GM12878 (cell line): Measurements from ENCODE around the gene B9D1. TPM values are rescaled to one million over a fixed set of nuclear protein-coding genes. Genes with fewer than 3 reads are reported as not detected.
A peak's percentile ranks its signal among the peaks of the same experiment; 100 is the strongest.

Source experiments
- CBX3 ChIP-seq: fragments of 200-600 bp; sonication (generic); IDR thresholded peaks from 2 replicates; pipeline ENCODE4 v1.6.1; 2016; ENCODE audit warnings: low read depth, borderline replicate concordance
- CHD1 ChIP-seq: IDR thresholded peaks from 2 replicates; pipeline ENCODE4 v1.6.1; 2012; ENCODE audit warnings: low read depth, low read length, improper control_type of control experiment
- CREB1 ChIP-seq: IDR thresholded peaks from 2 replicates; pipeline ENCODE4 v1.6.1; 2012; ENCODE audit warnings: low read depth, mild to moderate bottlenecking, inconsistent platforms
- GABPA ChIP-seq: IDR thresholded peaks from 2 replicates; pipeline ENCODE4 v1.6.1; 2014; ENCODE audit warnings: antibody characterized with exemption, low read depth, mild to moderate bottlenecking, inconsistent platforms
- HCFC1 ChIP-seq: fragments of 150-350 bp; IDR thresholded peaks from 2 replicates; pipeline ENCODE4 v1.6.1; 2014; ENCODE audit warnings: low read length
- HDAC6 ChIP-seq: fragments of 200-600 bp; sonication (generic); IDR thresholded peaks from one replicate; pipeline ENCODE4 v1.8.0; 2017; ENCODE audit warnings: antibody characterized with exemption; ENCODE audit not compliant: unreplicated experiment
- HDGF ChIP-seq: fragments of 450-650 bp; IDR thresholded peaks from 2 replicates; pipeline ENCODE4 v1.6.1; 2016; ENCODE audit warnings: antibody characterized with exemption
- MTA3 ChIP-seq: IDR thresholded peaks from 2 replicates; pipeline ENCODE4 v1.6.1; 2012; ENCODE audit warnings: low read length, inconsistent platforms, borderline replicate concordance
- NRF1 ChIP-seq: conservative IDR thresholded peaks from 2 replicates; pipeline ENCODE4 v1.6.1; 2011; ENCODE audit warnings: mild to moderate bottlenecking, low read depth, low read length, improper control_type of control experiment
- RBBP5 ChIP-seq: fragments of 200-600 bp; sonication (generic); conservative IDR thresholded peaks from 2 replicates; pipeline ENCODE4 v1.6.1; 2016
- RUNX3 ChIP-seq: IDR thresholded peaks from 2 replicates; pipeline ENCODE4 v1.6.1; 2012; ENCODE audit warnings: low read length, inconsistent platforms
- SMAD5 ChIP-seq: IDR thresholded peaks from 2 replicates; pipeline ENCODE4 v1.6.1; 2016; ENCODE audit warnings: antibody characterized with exemption, low read depth
- TCF7 ChIP-seq: IDR thresholded peaks from 2 replicates; pipeline ENCODE4 v1.6.1; 2014; ENCODE audit warnings: antibody characterized with exemption, borderline replicate concordance
- ZNF217 ChIP-seq: fragments of 450-650 bp; IDR thresholded peaks from 2 replicates; pipeline ENCODE4 v1.6.1; 2017; ENCODE audit warnings: antibody characterized with exemption, mild to moderate bottlenecking
- polyA plus RNA-seq, 11 experiments: library from polyadenylated mRNA; depleted of rRNA in 4 of 11; unstranded in 6 of 11; stranded (reverse) in 5 of 11; fragments of >200 nt; fragmentation: Nextera tagmentation in 4 of 11; fragmentation: Illumina TruSeq in 1 of 11; extraction: Ambion mirVana in 4 of 11; extraction: Trizol in 1 of 11; gene quantifications; 1 replicate in 1 of 11; 2 replicates in 10 of 11; pipeline versions ENCODE4 v1.2.1 to v1.2.3, GENCODE V29; 2011 to 2016; ENCODE audit warnings: inconsistent platforms in 2 of 11, missing spikeins in 2 of 11, low read depth in 1 of 11
- total RNA-seq, 4 experiments: library from RNA; depleted of rRNA in 3 of 4; stranded (reverse); fragments of >200 nt in 3 of 4; fragmentation: Illumina TruSeq in 1 of 4; extraction: Trizol in 1 of 4; gene quantifications; 2 replicates each; pipeline versions ENCODE4 v1.2.1 to v1.2.3, GENCODE V29; 2013 to 2021
- TF ChIP-seq, protein P1 (sequence below): fragments of 150-350 bp; IDR thresholded peaks from 2 replicates; pipeline ENCODE4 v1.6.1; 2016; ENCODE audit warnings: low read depth, low read length
- TF ChIP-seq, protein P2 (sequence below): fragments of 450-650 bp; IDR thresholded peaks from 2 replicates; pipeline ENCODE4 v1.6.1; 2014; ENCODE audit warnings: mild to moderate bottlenecking
- TF ChIP-seq, protein P3 (sequence below): IDR thresholded peaks from 2 replicates; pipeline ENCODE4 v1.6.1; 2012; ENCODE audit warnings: mild to moderate bottlenecking, low read depth, low read length
- TF ChIP-seq, protein P4 (sequence below): fragments of 450-650 bp; formaldehyde crosslinking; IDR thresholded peaks from 2 replicates; pipeline ENCODE4 v1.4.0; 2020; ENCODE audit warnings: mild to moderate bottlenecking, moderate library complexity

Gene B9D1
- total and polyA plus RNA-seq, 10 of the 15 experiments (the other 5 are each of a cell fraction or from before 2014, with no cell fraction given) = 5.9 to 18.3 (median 9.8) TPM

DNA sequence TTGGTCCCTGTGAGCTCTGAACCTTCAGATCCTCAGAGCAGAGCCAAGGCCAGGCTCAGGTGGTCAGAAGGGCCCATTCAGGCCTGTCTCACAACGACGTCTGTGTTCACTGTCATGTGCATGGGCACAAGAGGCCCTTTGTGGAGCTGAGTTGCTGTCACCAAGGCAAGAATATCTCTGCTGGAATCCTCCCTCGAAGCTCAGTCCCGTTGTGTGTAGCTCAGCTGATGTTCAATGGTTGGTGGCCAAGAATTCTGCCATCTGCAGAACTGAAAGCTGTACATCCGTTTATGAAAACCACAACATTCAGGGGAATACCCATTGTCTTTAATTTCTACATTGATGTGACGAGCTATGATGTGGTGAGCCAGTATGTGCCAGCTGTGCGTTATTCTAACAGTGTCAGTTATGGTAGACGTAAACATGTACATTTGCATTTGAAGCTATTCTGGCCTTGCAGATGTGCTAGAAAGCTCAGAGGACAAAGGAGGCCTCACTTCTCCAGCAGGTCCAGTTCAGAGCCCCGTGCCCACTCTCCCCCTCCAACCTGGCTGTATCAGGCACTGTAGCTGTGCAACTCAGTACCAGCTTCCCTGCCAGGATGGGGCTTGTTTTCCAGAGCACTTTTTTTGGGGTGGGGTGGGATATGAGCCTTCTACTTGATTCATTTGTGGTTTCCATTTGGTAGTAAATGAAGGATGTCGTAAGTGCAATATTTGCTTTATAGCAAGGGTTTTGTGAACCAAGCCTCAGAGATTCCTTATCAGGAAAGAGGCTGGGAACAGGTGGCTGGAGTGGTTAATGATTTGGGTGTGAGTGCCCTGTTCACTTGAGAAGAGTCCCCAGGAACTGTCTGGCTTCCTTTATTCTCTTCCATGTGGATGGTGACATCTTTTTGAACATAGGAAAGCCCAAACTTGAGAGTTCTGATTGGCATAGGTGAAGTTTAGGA is 56.1 kb downstream of the B9D1 start (continued):
- TF ChIP-seq CBX3 = no peak
- no peak for TF ChIP-seq GABPA
- no peak for TF ChIP-seq SMAD5
- no peak for TF ChIP-seq ZNF217
- no peak for TF ChIP-seq CHD1
- TF ChIP-seq, protein P1, sequence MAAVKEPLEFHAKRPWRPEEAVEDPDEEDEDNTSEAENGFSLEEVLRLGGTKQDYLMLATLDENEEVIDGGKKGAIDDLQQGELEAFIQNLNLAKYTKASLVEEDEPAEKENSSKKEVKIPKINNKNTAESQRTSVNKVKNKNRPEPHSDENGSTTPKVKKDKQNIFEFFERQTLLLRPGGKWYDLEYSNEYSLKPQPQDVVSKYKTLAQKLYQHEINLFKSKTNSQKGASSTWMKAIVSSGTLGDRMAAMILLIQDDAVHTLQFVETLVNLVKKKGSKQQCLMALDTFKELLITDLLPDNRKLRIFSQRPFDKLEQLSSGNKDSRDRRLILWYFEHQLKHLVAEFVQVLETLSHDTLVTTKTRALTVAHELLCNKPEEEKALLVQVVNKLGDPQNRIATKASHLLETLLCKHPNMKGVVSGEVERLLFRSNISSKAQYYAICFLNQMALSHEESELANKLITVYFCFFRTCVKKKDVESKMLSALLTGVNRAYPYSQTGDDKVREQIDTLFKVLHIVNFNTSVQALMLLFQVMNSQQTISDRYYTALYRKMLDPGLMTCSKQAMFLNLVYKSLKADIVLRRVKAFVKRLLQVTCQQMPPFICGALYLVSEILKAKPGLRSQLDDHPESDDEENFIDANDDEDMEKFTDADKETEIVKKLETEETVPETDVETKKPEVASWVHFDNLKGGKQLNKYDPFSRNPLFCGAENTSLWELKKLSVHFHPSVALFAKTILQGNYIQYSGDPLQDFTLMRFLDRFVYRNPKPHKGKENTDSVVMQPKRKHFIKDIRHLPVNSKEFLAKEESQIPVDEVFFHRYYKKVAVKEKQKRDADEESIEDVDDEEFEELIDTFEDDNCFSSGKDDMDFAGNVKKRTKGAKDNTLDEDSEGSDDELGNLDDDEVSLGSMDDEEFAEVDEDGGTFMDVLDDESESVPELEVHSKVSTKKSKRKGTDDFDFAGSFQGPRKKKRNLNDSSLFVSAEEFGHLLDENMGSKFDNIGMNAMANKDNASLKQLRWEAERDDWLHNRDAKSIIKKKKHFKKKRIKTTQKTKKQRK = no peak
- TF ChIP-seq, protein P2, sequence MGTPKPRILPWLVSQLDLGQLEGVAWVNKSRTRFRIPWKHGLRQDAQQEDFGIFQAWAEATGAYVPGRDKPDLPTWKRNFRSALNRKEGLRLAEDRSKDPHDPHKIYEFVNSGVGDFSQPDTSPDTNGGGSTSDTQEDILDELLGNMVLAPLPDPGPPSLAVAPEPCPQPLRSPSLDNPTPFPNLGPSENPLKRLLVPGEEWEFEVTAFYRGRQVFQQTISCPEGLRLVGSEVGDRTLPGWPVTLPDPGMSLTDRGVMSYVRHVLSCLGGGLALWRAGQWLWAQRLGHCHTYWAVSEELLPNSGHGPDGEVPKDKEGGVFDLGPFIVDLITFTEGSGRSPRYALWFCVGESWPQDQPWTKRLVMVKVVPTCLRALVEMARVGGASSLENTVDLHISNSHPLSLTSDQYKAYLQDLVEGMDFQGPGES = no peak
- no peak for TF ChIP-seq HDGF
- TF ChIP-seq NRF1 = no peak
- TF ChIP-seq HCFC1 = no peak
- TF ChIP-seq, protein P3, sequence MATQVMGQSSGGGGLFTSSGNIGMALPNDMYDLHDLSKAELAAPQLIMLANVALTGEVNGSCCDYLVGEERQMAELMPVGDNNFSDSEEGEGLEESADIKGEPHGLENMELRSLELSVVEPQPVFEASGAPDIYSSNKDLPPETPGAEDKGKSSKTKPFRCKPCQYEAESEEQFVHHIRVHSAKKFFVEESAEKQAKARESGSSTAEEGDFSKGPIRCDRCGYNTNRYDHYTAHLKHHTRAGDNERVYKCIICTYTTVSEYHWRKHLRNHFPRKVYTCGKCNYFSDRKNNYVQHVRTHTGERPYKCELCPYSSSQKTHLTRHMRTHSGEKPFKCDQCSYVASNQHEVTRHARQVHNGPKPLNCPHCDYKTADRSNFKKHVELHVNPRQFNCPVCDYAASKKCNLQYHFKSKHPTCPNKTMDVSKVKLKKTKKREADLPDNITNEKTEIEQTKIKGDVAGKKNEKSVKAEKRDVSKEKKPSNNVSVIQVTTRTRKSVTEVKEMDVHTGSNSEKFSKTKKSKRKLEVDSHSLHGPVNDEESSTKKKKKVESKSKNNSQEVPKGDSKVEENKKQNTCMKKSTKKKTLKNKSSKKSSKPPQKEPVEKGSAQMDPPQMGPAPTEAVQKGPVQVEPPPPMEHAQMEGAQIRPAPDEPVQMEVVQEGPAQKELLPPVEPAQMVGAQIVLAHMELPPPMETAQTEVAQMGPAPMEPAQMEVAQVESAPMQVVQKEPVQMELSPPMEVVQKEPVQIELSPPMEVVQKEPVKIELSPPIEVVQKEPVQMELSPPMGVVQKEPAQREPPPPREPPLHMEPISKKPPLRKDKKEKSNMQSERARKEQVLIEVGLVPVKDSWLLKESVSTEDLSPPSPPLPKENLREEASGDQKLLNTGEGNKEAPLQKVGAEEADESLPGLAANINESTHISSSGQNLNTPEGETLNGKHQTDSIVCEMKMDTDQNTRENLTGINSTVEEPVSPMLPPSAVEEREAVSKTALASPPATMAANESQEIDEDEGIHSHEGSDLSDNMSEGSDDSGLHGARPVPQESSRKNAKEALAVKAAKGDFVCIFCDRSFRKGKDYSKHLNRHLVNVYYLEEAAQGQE = no peak
- peak; percentile 97 for TF ChIP-seq RUNX3
- TF ChIP-seq CREB1 = peak; percentile 95
- TF ChIP-seq TCF7 = peak; percentile 73; the same call in 1 of the 2 replicates
- TF ChIP-seq, protein P4, sequence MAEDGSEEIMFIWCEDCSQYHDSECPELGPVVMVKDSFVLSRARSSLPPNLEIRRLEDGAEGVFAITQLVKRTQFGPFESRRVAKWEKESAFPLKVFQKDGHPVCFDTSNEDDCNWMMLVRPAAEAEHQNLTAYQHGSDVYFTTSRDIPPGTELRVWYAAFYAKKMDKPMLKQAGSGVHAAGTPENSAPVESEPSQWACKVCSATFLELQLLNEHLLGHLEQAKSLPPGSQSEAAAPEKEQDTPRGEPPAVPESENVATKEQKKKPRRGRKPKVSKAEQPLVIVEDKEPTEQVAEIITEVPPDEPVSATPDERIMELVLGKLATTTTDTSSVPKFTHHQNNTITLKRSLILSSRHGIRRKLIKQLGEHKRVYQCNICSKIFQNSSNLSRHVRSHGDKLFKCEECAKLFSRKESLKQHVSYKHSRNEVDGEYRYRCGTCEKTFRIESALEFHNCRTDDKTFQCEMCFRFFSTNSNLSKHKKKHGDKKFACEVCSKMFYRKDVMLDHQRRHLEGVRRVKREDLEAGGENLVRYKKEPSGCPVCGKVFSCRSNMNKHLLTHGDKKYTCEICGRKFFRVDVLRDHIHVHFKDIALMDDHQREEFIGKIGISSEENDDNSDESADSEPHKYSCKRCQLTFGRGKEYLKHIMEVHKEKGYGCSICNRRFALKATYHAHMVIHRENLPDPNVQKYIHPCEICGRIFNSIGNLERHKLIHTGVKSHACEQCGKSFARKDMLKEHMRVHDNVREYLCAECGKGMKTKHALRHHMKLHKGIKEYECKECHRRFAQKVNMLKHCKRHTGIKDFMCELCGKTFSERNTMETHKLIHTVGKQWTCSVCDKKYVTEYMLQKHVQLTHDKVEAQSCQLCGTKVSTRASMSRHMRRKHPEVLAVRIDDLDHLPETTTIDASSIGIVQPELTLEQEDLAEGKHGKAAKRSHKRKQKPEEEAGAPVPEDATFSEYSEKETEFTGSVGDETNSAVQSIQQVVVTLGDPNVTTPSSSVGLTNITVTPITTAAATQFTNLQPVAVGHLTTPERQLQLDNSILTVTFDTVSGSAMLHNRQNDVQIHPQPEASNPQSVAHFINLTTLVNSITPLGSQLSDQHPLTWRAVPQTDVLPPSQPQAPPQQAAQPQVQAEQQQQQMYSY (CRISPR knock-in tag) = no peak
- no peak for TF ChIP-seq RBBP5
- TF ChIP-seq MTA3 = peak; percentile 63; the same call in 1 of the 2 replicates
- no peak for TF ChIP-seq HDAC6
